ENCODE data around the gene CEP112.
"Not testable (repeated sequence)": the region's sequence is repeated elsewhere in the genome, so short reads cannot be mapped to it uniquely, and the experiment has no call there.

Gene CEP112

DNA sequence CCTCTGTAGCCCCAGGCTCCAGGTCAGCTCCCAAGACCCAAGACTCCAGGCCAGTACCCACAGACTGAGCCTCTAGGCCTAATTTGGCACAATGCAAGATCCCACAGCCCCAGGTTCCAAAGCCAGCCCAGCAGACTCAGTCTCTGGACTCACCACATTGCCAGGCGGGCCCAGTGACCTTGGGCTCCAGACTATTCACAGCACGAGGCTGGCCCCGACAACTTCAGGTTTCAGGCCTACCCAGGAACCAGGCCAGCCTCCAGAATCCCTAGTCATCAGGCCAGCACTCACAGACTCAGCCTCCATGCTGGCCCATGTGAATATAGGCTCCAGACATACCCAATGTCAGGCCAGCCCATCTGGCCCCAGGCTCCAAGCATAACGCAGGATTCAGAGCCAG lies 103.8 kb downstream of the CEP112 start:
- H3K9ac ChIP-seq (ENCODE audit: low read length), result no peak overlapping the region
- TF ChIP-seq, protein P1, sequence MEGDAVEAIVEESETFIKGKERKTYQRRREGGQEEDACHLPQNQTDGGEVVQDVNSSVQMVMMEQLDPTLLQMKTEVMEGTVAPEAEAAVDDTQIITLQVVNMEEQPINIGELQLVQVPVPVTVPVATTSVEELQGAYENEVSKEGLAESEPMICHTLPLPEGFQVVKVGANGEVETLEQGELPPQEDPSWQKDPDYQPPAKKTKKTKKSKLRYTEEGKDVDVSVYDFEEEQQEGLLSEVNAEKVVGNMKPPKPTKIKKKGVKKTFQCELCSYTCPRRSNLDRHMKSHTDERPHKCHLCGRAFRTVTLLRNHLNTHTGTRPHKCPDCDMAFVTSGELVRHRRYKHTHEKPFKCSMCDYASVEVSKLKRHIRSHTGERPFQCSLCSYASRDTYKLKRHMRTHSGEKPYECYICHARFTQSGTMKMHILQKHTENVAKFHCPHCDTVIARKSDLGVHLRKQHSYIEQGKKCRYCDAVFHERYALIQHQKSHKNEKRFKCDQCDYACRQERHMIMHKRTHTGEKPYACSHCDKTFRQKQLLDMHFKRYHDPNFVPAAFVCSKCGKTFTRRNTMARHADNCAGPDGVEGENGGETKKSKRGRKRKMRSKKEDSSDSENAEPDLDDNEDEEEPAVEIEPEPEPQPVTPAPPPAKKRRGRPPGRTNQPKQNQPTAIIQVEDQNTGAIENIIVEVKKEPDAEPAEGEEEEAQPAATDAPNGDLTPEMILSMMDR (IDR thresholded peaks at IDR 0.05; ENCODE audit: insufficient read depth, low read length, poor library complexity, severe bottlenecking), result no peak
- no peak for TF ChIP-seq EZH2phosphoT487 (conservative IDR thresholded peaks at IDR 0.05; ENCODE audit: low read length)
- no peaks in the 10 kb centered on the region for H3F3A ChIP-seq (ENCODE audit: insufficient read depth)
- H3K27me3 ChIP-seq (ENCODE audit: low read length), result no peaks in the 10 kb centered on the region
- H4K20me1 ChIP-seq (ENCODE audit: low read depth, low read length), result no peaks in the 10 kb centered on the region
- H3K4me2 ChIP-seq (ENCODE audit: low read depth, low read length, poor library complexity, severe bottlenecking), result no peak overlapping the region
- H3K9me3 ChIP-seq (ENCODE audit: insufficient read depth, low read length), result no peaks in the 10 kb centered on the region
- no peaks in the 10 kb centered on the region for H3K36me3 ChIP-seq (ENCODE audit: low read length)
- H3K4me3 ChIP-seq (ENCODE audit: insufficient read depth, low read length, poor library complexity, severe bottlenecking), result no peak overlapping the region
- H3K79me2 ChIP-seq (ENCODE audit: insufficient read depth, low read length), result no peaks in the 10 kb centered on the region
- H2AFZ ChIP-seq (ENCODE audit: low read depth, low read length, severe bottlenecking), result no peak overlapping the region
- no peaks in the 10 kb centered on the region for H3K9me2 ChIP-seq (replicated peaks; ENCODE audit: insufficient read depth, low read length)
- H3K27ac ChIP-seq (ENCODE audit: low read depth, low read length), result no peak overlapping the region

DNA sequence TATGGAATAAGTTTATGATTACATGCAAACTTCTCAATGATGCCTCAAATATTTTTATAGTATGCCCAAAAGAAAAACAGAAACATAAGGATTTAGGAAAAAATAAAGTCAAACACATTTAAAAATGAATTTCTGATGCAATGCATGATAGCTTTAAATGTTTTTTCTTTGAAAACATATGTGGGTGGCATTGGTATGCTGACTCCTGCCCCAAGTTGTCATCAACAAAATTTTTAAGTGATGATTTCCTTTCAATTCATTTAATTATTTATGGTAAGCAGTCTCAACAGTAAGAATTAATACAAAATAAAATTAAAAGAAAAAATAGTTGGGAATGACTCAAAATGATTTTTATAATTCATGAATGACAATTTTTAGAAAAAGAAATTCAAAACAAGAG lies 104.9 kb downstream of the CEP112 start:
- H3K27me3 ChIP-seq (ENCODE audit: low read length), result no peaks in the 10 kb centered on the region
- no peaks in the 10 kb centered on the region for H4K20me1 ChIP-seq (ENCODE audit: low read depth, low read length)
- no peak overlapping the region for H3K4me2 ChIP-seq (ENCODE audit: low read depth, low read length, poor library complexity, severe bottlenecking)
- H2AFZ ChIP-seq (ENCODE audit: low read depth, low read length, severe bottlenecking), result no peak overlapping the region
- no peak overlapping the region for H3K27ac ChIP-seq (ENCODE audit: low read depth, low read length)
- no peaks in the 10 kb centered on the region for H3K79me2 ChIP-seq (ENCODE audit: insufficient read depth, low read length)
- no peak overlapping the region for H3K9ac ChIP-seq (ENCODE audit: low read length)
- H3K9me2 ChIP-seq (replicated peaks; ENCODE audit: insufficient read depth, low read length), result no peaks in the 10 kb centered on the region
- TF ChIP-seq EZH2phosphoT487 (conservative IDR thresholded peaks at IDR 0.05; ENCODE audit: low read length), result no peak
- TF ChIP-seq, protein P1 (IDR thresholded peaks at IDR 0.05; ENCODE audit: insufficient read depth, low read length, poor library complexity, severe bottlenecking), result no peak
- no peaks in the 10 kb centered on the region for H3K9me3 ChIP-seq (ENCODE audit: insufficient read depth, low read length)
- H3K4me3 ChIP-seq (ENCODE audit: insufficient read depth, low read length, poor library complexity, severe bottlenecking), result no peak overlapping the region
- H3K36me3 ChIP-seq (ENCODE audit: low read length), result no peaks in the 10 kb centered on the region
- no peaks in the 10 kb centered on the region for H3F3A ChIP-seq (ENCODE audit: insufficient read depth)

GRCh38 chr17:66085221-66085620 lies 106.7 kb downstream of the CEP112 start:
- Histone ChIP-seq H3K4me3 (ENCODE audit: insufficient read depth, low read length, poor library complexity, severe bottlenecking) (no peak overlapping the region), H3K36me3 (ENCODE audit: low read length) (no peaks in the 10 kb centered on the region), H3K79me2 (ENCODE audit: insufficient read depth, low read length) (no peaks in the 10 kb centered on the region), H3K9ac (ENCODE audit: low read length) (no peak overlapping the region), H3F3A (ENCODE audit: insufficient read depth) (no peaks in the 10 kb centered on the region), H3K9me2 (replicated peaks; ENCODE audit: insufficient read depth, low read length) (no peaks in the 10 kb centered on the region), H3K9me3 (ENCODE audit: insufficient read depth, low read length) (no peaks in the 10 kb centered on the region), H3K4me2 (ENCODE audit: low read depth, low read length, poor library complexity, severe bottlenecking) (no peak overlapping the region), H3K27me3 (ENCODE audit: low read length) (no peaks in the 10 kb centered on the region), H4K20me1 (ENCODE audit: low read depth, low read length) (no peaks in the 10 kb centered on the region), H3K27ac (ENCODE audit: low read depth, low read length) (no peak overlapping the region), H2AFZ (ENCODE audit: low read depth, low read length, severe bottlenecking) (no peak overlapping the region)
- TF ChIP-seq, protein P1 (IDR thresholded peaks at IDR 0.05; ENCODE audit: insufficient read depth, low read length, poor library complexity, severe bottlenecking), result no peak

GRCh38 chr17:66080670-66081069 lies 111.3 kb downstream of the CEP112 start:
- not testable (repeated sequence) for H2AFZ ChIP-seq (ENCODE audit: low read depth, low read length, severe bottlenecking); H3K79me2 ChIP-seq (ENCODE audit: insufficient read depth, low read length); H3K9ac ChIP-seq (ENCODE audit: low read length); H3K4me3 ChIP-seq (ENCODE audit: insufficient read depth, low read length, poor library complexity, severe bottlenecking); H3K9me2 ChIP-seq (replicated peaks; ENCODE audit: insufficient read depth, low read length); H3K27me3 ChIP-seq (ENCODE audit: low read length); H3F3A ChIP-seq (ENCODE audit: insufficient read depth); H4K20me1 ChIP-seq (ENCODE audit: low read depth, low read length); H3K9me3 ChIP-seq (ENCODE audit: insufficient read depth, low read length); H3K36me3 ChIP-seq (ENCODE audit: low read length); H3K4me2 ChIP-seq (ENCODE audit: low read depth, low read length, poor library complexity, severe bottlenecking); H3K27ac ChIP-seq (ENCODE audit: low read depth, low read length)

Data from SU-DHL-6 (cell line).